Tibial nerve (tissue), 4 donors: ENCODE measurements around the gene ITGB6.

ENCODE experiments used
- EP300 ChIP-seq, 2 donors: sonication (generic); formaldehyde crosslinking; IDR thresholded peaks; one replicate each; pipeline ENCODE4 v1.6.1; 2017; ENCODE audit warnings: antibody characterized with exemption in 2 of 2, mild to moderate bottlenecking in 1 of 2
- POLR2A ChIP-seq, 2 donors: fragments of 450-650 bp; IDR thresholded peaks; one replicate each; pipeline ENCODE4 v1.6.1; 2017; ENCODE audit warnings: antibody characterized with exemption in 2 of 2, mild to moderate bottlenecking in 2 of 2, moderate library complexity in 2 of 2
- TF ChIP-seq, protein P1 (sequence below), 5 experiments: fragments of 200-600 bp in 3 of 5; fragments of 450-650 bp in 2 of 5; sonication (generic) in 3 of 5; IDR thresholded peaks; one replicate each; pipeline ENCODE4 v1.5.1; 2016 to 2019; ENCODE audit warnings: antibody characterized with exemption in 5 of 5, mild to moderate bottlenecking in 3 of 5, moderate library complexity in 2 of 5

DNA sequence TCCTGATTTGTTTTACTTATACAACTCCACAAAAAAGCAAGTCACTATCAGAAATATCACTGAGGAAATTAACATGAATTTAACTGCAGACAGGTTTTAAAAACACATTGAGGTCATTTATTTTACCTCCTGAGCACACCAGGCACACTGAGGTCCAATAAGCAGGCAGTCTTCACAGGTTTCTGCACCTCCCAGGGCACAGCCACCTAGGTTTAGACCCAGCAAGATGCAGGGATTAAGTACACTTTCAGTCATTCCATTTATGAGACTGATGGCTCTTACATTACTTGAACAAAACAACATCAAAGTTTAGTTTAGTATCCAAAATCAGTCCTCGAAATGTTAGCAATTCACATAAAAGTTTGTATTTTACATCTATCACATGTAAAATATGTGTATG, 1.0 kb downstream of the ITGB6 start:
- TF ChIP-seq, protein P1, sequence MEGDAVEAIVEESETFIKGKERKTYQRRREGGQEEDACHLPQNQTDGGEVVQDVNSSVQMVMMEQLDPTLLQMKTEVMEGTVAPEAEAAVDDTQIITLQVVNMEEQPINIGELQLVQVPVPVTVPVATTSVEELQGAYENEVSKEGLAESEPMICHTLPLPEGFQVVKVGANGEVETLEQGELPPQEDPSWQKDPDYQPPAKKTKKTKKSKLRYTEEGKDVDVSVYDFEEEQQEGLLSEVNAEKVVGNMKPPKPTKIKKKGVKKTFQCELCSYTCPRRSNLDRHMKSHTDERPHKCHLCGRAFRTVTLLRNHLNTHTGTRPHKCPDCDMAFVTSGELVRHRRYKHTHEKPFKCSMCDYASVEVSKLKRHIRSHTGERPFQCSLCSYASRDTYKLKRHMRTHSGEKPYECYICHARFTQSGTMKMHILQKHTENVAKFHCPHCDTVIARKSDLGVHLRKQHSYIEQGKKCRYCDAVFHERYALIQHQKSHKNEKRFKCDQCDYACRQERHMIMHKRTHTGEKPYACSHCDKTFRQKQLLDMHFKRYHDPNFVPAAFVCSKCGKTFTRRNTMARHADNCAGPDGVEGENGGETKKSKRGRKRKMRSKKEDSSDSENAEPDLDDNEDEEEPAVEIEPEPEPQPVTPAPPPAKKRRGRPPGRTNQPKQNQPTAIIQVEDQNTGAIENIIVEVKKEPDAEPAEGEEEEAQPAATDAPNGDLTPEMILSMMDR (IDR thresholded peaks at IDR 0.05): no peak
- no peak for TF ChIP-seq POLR2A (IDR thresholded peaks at IDR 0.05)
- TF ChIP-seq EP300 (IDR thresholded peaks at IDR 0.05): no peak
